K562 (cell line): Measurements from ENCODE around the gene NEK2. TPM values are rescaled to one million over a fixed set of nuclear protein-coding genes. Genes with fewer than 3 reads are reported as not detected.

Source experiments
- CBFB ChIP-seq: sonication (generic); formaldehyde crosslinking; IDR thresholded peaks from 2 replicates; pipeline ENCODE4 v1.4.0; 2020; ENCODE audit warnings: mild to moderate bottlenecking, missing genetic modification reagents
- CC2D1A ChIP-seq: fragments of 450-650 bp; IDR thresholded peaks from 2 replicates; pipeline ENCODE4 v1.6.1; 2017; ENCODE audit warnings: mild to moderate bottlenecking
- EHMT2 ChIP-seq: fragments of 450-650 bp; IDR thresholded peaks from 2 replicates; pipeline ENCODE4 v1.6.1; 2018; ENCODE audit warnings: antibody characterized with exemption
- FOXK2 ChIP-seq, 2 experiments: fragments of 450-650 bp; IDR thresholded peaks in 1 of 2; conservative IDR thresholded peaks in 1 of 2; 2 replicates each; pipeline ENCODE4 v1.6.1; 2016; ENCODE audit warnings: low read depth in 2 of 2, mild to moderate bottlenecking in 1 of 2
- GABPB1 ChIP-seq: sonication (generic); formaldehyde crosslinking; IDR thresholded peaks from 2 replicates; pipeline ENCODE4 v1.8.0; 2022; ENCODE audit warnings: mild to moderate bottlenecking, missing genetic modification reagents
- GATA2 ChIP-seq: sonication (generic); formaldehyde crosslinking; IDR thresholded peaks from 2 replicates; pipeline ENCODE4 v1.4.0; 2020; ENCODE audit warnings: mild to moderate bottlenecking, missing genetic modification reagents
- GTF2A2 ChIP-seq: IDR thresholded peaks from 2 replicates; pipeline ENCODE4 v1.6.1; 2016; ENCODE audit warnings: mild to moderate bottlenecking, missing genetic modification characterization, missing compliant biosample characterization
- L3MBTL2 ChIP-seq: fragments of 450-650 bp; IDR thresholded peaks from 2 replicates; pipeline ENCODE4 v1.6.1; 2016; ENCODE audit warnings: mild to moderate bottlenecking, moderate library complexity
- MAFF ChIP-seq: IDR thresholded peaks from 2 replicates; pipeline ENCODE4 v1.6.1; 2012; ENCODE audit warnings: low read length, improper control_type of control experiment
- MCM2 ChIP-seq: fragments of 450-650 bp; IDR thresholded peaks from 2 replicates; pipeline ENCODE4 v1.6.1; 2017; ENCODE audit warnings: low read depth, mild to moderate bottlenecking
- MEF2A ChIP-seq: IDR thresholded peaks from 2 replicates; pipeline ENCODE4 v1.6.1; 2011; ENCODE audit warnings: low read depth, mild to moderate bottlenecking, low read length, moderate library complexity; ENCODE audit not compliant: control insufficient read depth
- NUFIP1 ChIP-seq: fragments of 450-650 bp; IDR thresholded peaks from 2 replicates; pipeline ENCODE4 v1.6.1; 2018; ENCODE audit not compliant: partially characterized antibody
- POLR2A ChIP-seq: fragments of 450-650 bp; conservative IDR thresholded peaks from 2 replicates; pipeline ENCODE4 v1.6.1; 2016
- RBM34 ChIP-seq: fragments of 200-400 bp; formaldehyde crosslinking; IDR thresholded peaks from 2 replicates; pipeline ENCODE4 v1.6.1; 2018; ENCODE audit warnings: low read length, borderline replicate concordance; ENCODE audit not compliant: insufficient read depth
- SREBF1 ChIP-seq: fragments of 150-350 bp; IDR thresholded peaks from 2 replicates; pipeline ENCODE4 v1.6.1; 2014; ENCODE audit warnings: antibody characterized with exemption, low read depth, low read length, borderline replicate concordance
- STAT5A ChIP-seq: IDR thresholded peaks from 2 replicates; pipeline ENCODE4 v1.6.1; 2012; ENCODE audit warnings: low read length, inconsistent platforms, borderline replicate concordance
- ZNF778 ChIP-seq: fragments of 450-650 bp; formaldehyde crosslinking; IDR thresholded peaks from 2 replicates; pipeline ENCODE4 v1.4.0; 2020; ENCODE audit warnings: mild to moderate bottlenecking, moderate library complexity
- polyA plus RNA-seq, 8 experiments: library from polyadenylated mRNA; depleted of rRNA in 4 of 8; stranded (reverse) in 5 of 8; unstranded in 3 of 8; fragments of >200 nt; fragmentation: Nextera tagmentation in 2 of 8; fragmentation: Illumina TruSeq in 1 of 8; extraction: Ambion mirVana in 2 of 8; extraction: Trizol in 1 of 8; gene quantifications; 2 replicates each; pipeline versions ENCODE4 v1.2.1 to v1.2.3, GENCODE V29; 2011 to 2014; ENCODE audit warnings: inconsistent platforms in 1 of 8, missing spikeins in 1 of 8
- total RNA-seq, 7 experiments: library from RNA; depleted of rRNA in 6 of 7; stranded (reverse); fragments of >200 nt in 6 of 7; fragmentation: Illumina TruSeq in 2 of 7; extraction: Trizol in 2 of 7; gene quantifications; 2 replicates each; pipeline versions ENCODE4 v1.2.1 to v1.2.3, GENCODE V29; 2011 to 2021; ENCODE audit warnings: low replicate concordance in 1 of 7
- TF ChIP-seq, protein P1 (sequence below): fragments of 250-450 bp; sonication (Bioruptor Pico); IDR thresholded peaks from 2 replicates; pipeline ENCODE4 v1.4.0; 2020; ENCODE audit warnings: mild to moderate bottlenecking
- TF ChIP-seq, protein P2 (sequence below): sonication (generic); formaldehyde crosslinking; IDR thresholded peaks from 2 replicates; pipeline ENCODE4 v1.8.0; 2023; ENCODE audit warnings: missing genetic modification reagents, mild to moderate bottlenecking, borderline replicate concordance
- TF ChIP-seq, protein P3 (sequence below), 2 experiments: IDR thresholded peaks; 2 replicates each; pipeline ENCODE4 v1.6.1; 2011; ENCODE audit warnings: borderline replicate concordance in 1 of 2, control low read depth in 1 of 2, low read depth in 1 of 2, low read length in 1 of 2, mild to moderate bottlenecking in 1 of 2, mixed read lengths in 1 of 2, moderate library complexity in 1 of 2; ENCODE audit not compliant: insufficient read depth in 1 of 2, insufficient read length in 1 of 2, poor library complexity in 1 of 2, severe bottlenecking in 1 of 2; ENCODE audit errors: extremely low read depth in 1 of 2

Gene NEK2
- total and polyA plus RNA-seq, 9 of the 15 experiments (the other 6 are each of a cell fraction or from before 2014, with no cell fraction given) = 30.0 to 74.7 (median 66.4) TPM

DNA sequence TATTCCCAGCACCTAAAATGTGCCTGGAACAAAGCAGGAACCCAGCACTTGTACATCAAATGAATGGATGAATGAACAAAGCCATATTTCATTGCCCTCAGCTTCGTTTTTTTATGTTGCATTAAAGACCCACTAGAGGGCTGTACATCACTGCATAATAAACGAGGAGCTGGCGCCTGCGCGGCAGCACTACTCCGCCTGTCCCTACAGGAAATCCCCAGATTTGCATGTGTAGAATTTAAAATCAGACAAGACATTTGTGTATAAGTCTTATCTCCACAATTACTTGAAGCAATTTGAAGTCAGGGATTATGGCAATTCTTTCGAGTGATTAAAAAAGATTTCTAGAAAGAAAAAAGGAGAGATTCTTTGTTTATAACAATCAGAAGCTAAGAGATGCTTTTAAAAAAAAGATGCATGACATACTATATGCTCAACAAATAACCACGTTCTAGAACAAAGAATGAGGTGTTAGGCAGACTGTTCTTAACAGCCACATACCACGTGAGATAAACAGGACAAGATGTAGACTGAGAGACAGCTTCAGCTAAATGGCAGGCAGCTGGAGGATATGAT lies 5.4 kb upstream of the NEK2 start (continued):
- no peak for TF ChIP-seq MCM2
- TF ChIP-seq EHMT2 = no peak
- TF ChIP-seq FOXK2 (conservative IDR thresholded peaks at IDR 0.05 in 1 of 2, IDR thresholded peaks at IDR 0.05 in 1 of 2; ENCODE audit: low read depth in 2 of 2) = 0 out of 4 replicates have a peak, but pooled peaks of 1 of the 2 experiments have one; percentile 36
- no peak for TF ChIP-seq RBM34
- no peak for TF ChIP-seq GTF2A2
- no peak for TF ChIP-seq STAT5A
- TF ChIP-seq POLR2A = no peak
- TF ChIP-seq ZNF778 (CRISPR knock-in tag) = no peak
- TF ChIP-seq NUFIP1 = no peak
- TF ChIP-seq SREBF1 = no peak
- TF ChIP-seq L3MBTL2 = peak; percentile 54; the same call in 1 of the 2 replicates
- TF ChIP-seq MAFF = 0 out of 2 replicates have a peak, but pooled peaks have one; percentile 11
- 0 out of 2 replicates have a peak, but pooled peaks have one; percentile 42 for TF ChIP-seq GABPB1
- no peak for TF ChIP-seq MEF2A
- TF ChIP-seq, protein P1, sequence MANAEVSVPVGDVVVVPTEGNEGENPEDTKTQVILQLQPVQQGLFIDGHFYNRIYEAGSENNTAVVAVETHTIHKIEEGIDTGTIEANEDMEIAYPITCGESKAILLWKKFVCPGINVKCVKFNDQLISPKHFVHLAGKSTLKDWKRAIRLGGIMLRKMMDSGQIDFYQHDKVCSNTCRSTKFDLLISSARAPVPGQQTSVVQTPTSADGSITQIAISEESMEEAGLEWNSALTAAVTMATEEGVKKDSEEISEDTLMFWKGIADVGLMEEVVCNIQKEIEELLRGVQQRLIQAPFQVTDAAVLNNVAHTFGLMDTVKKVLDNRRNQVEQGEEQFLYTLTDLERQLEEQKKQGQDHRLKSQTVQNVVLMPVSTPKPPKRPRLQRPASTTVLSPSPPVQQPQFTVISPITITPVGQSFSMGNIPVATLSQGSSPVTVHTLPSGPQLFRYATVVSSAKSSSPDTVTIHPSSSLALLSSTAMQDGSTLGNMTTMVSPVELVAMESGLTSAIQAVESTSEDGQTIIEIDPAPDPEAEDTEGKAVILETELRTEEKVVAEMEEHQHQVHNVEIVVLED (CRISPR knock-in tag) = no peak
- TF ChIP-seq CC2D1A = no peak
- no peak for TF ChIP-seq CBFB (CRISPR knock-in tag)
- TF ChIP-seq, protein P2, sequence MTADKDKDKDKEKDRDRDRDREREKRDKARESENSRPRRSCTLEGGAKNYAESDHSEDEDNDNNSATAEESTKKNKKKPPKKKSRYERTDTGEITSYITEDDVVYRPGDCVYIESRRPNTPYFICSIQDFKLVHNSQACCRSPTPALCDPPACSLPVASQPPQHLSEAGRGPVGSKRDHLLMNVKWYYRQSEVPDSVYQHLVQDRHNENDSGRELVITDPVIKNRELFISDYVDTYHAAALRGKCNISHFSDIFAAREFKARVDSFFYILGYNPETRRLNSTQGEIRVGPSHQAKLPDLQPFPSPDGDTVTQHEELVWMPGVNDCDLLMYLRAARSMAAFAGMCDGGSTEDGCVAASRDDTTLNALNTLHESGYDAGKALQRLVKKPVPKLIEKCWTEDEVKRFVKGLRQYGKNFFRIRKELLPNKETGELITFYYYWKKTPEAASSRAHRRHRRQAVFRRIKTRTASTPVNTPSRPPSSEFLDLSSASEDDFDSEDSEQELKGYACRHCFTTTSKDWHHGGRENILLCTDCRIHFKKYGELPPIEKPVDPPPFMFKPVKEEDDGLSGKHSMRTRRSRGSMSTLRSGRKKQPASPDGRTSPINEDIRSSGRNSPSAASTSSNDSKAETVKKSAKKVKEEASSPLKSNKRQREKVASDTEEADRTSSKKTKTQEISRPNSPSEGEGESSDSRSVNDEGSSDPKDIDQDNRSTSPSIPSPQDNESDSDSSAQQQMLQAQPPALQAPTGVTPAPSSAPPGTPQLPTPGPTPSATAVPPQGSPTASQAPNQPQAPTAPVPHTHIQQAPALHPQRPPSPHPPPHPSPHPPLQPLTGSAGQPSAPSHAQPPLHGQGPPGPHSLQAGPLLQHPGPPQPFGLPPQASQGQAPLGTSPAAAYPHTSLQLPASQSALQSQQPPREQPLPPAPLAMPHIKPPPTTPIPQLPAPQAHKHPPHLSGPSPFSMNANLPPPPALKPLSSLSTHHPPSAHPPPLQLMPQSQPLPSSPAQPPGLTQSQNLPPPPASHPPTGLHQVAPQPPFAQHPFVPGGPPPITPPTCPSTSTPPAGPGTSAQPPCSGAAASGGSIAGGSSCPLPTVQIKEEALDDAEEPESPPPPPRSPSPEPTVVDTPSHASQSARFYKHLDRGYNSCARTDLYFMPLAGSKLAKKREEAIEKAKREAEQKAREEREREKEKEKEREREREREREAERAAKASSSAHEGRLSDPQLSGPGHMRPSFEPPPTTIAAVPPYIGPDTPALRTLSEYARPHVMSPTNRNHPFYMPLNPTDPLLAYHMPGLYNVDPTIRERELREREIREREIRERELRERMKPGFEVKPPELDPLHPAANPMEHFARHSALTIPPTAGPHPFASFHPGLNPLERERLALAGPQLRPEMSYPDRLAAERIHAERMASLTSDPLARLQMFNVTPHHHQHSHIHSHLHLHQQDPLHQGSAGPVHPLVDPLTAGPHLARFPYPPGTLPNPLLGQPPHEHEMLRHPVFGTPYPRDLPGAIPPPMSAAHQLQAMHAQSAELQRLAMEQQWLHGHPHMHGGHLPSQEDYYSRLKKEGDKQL = no peak
- no peak for TF ChIP-seq GATA2 (CRISPR knock-in tag)
- TF ChIP-seq, protein P3, sequence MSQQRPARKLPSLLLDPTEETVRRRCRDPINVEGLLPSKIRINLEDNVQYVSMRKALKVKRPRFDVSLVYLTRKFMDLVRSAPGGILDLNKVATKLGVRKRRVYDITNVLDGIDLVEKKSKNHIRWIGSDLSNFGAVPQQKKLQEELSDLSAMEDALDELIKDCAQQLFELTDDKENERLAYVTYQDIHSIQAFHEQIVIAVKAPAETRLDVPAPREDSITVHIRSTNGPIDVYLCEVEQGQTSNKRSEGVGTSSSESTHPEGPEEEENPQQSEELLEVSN (IDR thresholded peaks at IDR 0.05; ENCODE audit: borderline replicate concordance in 1 of 2, extremely low read depth in 1 of 2, insufficient read depth in 1 of 2, insufficient read length in 1 of 2, low read depth in 1 of 2, low read length in 1 of 2, poor library complexity in 1 of 2, severe bottlenecking in 1 of 2) = no peak
